Suprapubic skin (tissue), 3 donors: ENCODE results near the gene NDUFB7.

ENCODE experiments used
- POLR2A ChIP-seq, 2 donors: fragments of 450-650 bp; IDR thresholded peaks; one replicate each; pipeline ENCODE4 v1.6.1; 2017; ENCODE audit warnings: antibody characterized with exemption in 2 of 2, mild to moderate bottlenecking in 2 of 2, moderate library complexity in 2 of 2
- TF ChIP-seq, protein P1 (sequence below), 2 donors: fragments of 200-600 bp in 1 of 2; fragments of 450-650 bp in 1 of 2; sonication (generic) in 1 of 2; IDR thresholded peaks; one replicate each; pipeline ENCODE4 v1.5.1; 2016 to 2019; ENCODE audit warnings: antibody characterized with exemption in 2 of 2, mild to moderate bottlenecking in 1 of 2, moderate library complexity in 1 of 2

GRCh38 chr19:14562660-14563589 is 8.9 kb downstream of the NDUFB7 start:
- TF ChIP-seq, protein P1, sequence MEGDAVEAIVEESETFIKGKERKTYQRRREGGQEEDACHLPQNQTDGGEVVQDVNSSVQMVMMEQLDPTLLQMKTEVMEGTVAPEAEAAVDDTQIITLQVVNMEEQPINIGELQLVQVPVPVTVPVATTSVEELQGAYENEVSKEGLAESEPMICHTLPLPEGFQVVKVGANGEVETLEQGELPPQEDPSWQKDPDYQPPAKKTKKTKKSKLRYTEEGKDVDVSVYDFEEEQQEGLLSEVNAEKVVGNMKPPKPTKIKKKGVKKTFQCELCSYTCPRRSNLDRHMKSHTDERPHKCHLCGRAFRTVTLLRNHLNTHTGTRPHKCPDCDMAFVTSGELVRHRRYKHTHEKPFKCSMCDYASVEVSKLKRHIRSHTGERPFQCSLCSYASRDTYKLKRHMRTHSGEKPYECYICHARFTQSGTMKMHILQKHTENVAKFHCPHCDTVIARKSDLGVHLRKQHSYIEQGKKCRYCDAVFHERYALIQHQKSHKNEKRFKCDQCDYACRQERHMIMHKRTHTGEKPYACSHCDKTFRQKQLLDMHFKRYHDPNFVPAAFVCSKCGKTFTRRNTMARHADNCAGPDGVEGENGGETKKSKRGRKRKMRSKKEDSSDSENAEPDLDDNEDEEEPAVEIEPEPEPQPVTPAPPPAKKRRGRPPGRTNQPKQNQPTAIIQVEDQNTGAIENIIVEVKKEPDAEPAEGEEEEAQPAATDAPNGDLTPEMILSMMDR (IDR thresholded peaks at IDR 0.05): no peak
- TF ChIP-seq POLR2A (IDR thresholded peaks at IDR 0.05): no peak
